ENCODE measurements around the gene TMEM273.

Gene TMEM273

GRCh38 chr10:49175587-49176309, 12.4 kb downstream of the TMEM273 start:
- no peak for DNase-seq

- no peak for DNase-seq
These were observed 13.2 kb downstream of the TMEM273 start for GRCh38 chr10:49174926-49175500.

- no peak for DNase-seq
These were observed 13.8 kb downstream of the TMEM273 start for GRCh38 chr10:49174261-49174925.

GRCh38 chr10:49173853-49174252, 14.3 kb downstream of the TMEM273 start:
- no peak for DNase-seq

GRCh38 chr10:49173201-49173772, 14.9 kb downstream of the TMEM273 start:
- no peak for DNase-seq

- no peak for DNase-seq
These were observed 15.4 kb downstream of the TMEM273 start for GRCh38 chr10:49172777-49173132.

GRCh38 chr10:49172061-49172776, 16.0 kb downstream of the TMEM273 start:
- no peak for DNase-seq

GRCh38 chr10:49171326-49172060, 16.7 kb downstream of the TMEM273 start:
- no peak for DNase-seq

GRCh38 chr10:49170632-49171325, 17.4 kb downstream of the TMEM273 start:
- no peak for DNase-seq

GRCh38 chr10:49169776-49170175, 18.4 kb downstream of the TMEM273 start:
- DNase-seq, result no peak

GRCh38 chr10:49168831-49169500, 19.2 kb downstream of the TMEM273 start:
- DNase-seq, result no peak

GRCh38 chr10:49168171-49168540, 20.0 kb downstream of the TMEM273 start:
- DNase-seq, result no peak

GRCh38 chr10:49167425-49168170, 20.6 kb downstream of the TMEM273 start:
- no peak for DNase-seq

- DNase-seq, result no peak
These were observed 21.4 kb downstream of the TMEM273 start for GRCh38 chr10:49166484-49167400.

- no peak for DNase-seq
These were observed 22.2 kb downstream of the TMEM273 start for GRCh38 chr10:49165821-49166483.

- DNase-seq, result no peak
These were observed 22.9 kb downstream of the TMEM273 start for GRCh38 chr10:49165259-49165658.

GRCh38 chr10:49164559-49165188, 23.5 kb downstream of the TMEM273 start:
- peak; percentile 36 for DNase-seq

GRCh38 chr10:49163741-49164140, 24.4 kb downstream of the TMEM273 start:
- DNase-seq, result no peak

Measured in stimulated activated CD4-positive, alpha-beta T cell treated with anti-CD3 and anti-CD28 coated beads, Interleukin-4, amount 100 ng/mL, for 24 hours (primary cell).